ENCODE results near the gene OR6S1. TPM values are rescaled to one million over a fixed set of nuclear protein-coding genes. Genes with fewer than 3 reads are reported as not detected.

OR6S1 gene
- total and polyA plus RNA-seq, 4 experiments from 2014 or later = not detected

DNA sequence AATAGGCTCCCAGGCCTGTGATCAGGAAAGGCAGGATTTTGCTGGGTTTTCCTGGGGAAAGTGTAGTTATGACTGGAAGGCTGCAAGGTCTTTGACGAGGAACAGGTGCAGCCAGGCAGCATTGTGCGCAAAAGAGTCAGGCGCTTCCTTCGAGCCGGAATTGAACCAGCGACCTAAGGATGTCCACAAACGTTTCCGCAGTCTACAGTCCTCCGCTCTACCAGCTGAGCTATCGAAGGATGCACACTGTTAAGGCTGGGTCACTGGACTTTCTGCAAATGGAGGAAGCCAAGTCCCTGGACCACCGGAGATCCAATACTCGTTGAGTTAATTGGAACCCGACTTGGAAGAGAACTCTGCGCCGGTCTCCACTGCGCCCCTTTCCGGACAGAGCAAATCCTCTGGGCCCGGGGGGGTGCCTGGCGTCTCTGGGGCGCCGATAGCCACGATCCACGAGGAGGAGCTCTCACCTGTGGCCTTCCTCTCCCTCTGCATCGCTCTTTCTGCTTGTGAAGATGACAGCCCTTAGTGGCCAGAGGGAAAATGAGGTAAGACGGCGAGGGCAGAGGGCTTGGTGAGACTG lies 18.4 kb upstream of the OR6S1 start:
- no peak overlapping the region for H3K27ac ChIP-seq (ENCODE audit: low read depth, low read length)
- H3K27me3 ChIP-seq (ENCODE audit: insufficient read depth, low read length) = no peaks in the 10 kb centered on the region
- H3K9me3 Mint-ChIP-seq = no peaks in the 10 kb centered on the region
- H3K36me3 Mint-ChIP-seq = no peaks in the 10 kb centered on the region
- ChIA-PET POLR2A (ENCODE audit: partially characterized antibody) (interaction anchor here (0.9 kb wide), 1 partner anchor 22 kb away, joined by 4 read pairs; no protein-coding TSS in a partner anchor), CTCF (ENCODE audit: partially characterized antibody) (interaction anchor here (0.9 to 11.5 kb wide), 3 partner anchors 10 to 317 kb away, joined by 4 to 349 read pairs (median 17); partner anchors contain the start of genes ANG, PARP2 and RNASE4)
- peaks cover 28% of the 10 kb centered on the region for H3K4me1 ChIP-seq (ENCODE audit: insufficient read depth, low read length)
- H3K27ac Mint-ChIP-seq = no peak overlapping the region
- DNase-seq = no peak
- peaks cover 23 to 31% (median 24%) of the 10 kb centered on the region in 4 donors for H3K4me1 Mint-ChIP-seq
- no peak overlapping the region for H3K4me3 ChIP-seq (ENCODE audit: low read length in 2 of 2)
- H3K4me3 Mint-ChIP-seq = no peak overlapping the region
- no peaks in the 10 kb centered on the region for H3K36me3 ChIP-seq (ENCODE audit: insufficient read depth, low read length)
- no peaks in the 10 kb centered on the region for H3K9me3 ChIP-seq (ENCODE audit: control insufficient read depth in 1 of 2, low read length in 2 of 2)
- intact Hi-C loops (cut with micrococcal nuclease) = no loop called here
- peaks cover 27 to 29% of the 10 kb centered on the region in 2 donors for H3K27me3 Mint-ChIP-seq

DNA sequence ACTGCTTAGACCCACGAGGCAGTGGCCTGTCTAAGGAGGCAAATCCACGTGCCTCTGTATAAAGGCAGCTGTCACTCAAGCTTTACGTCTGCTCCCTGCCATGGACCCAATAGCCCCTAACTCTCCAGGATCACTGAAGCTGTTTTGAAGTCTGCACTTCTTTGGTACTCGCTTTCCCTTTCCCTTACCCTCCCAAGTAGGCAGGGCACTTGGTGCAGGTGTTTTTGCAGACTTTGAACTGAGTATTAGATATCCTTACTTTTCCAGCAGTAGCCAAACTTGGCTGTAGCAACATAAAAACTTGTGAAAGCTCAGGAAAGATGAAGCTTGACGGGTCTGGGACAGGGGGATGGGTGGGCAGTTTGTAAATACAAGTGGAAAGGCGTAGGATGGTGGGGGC lies 17.8 kb upstream of the OR6S1 start:
- H3K9me3 ChIP-seq (ENCODE audit: control insufficient read depth in 1 of 2, low read length in 2 of 2) = no peaks in the 10 kb centered on the region
- peaks cover 28% of the 10 kb centered on the region for H3K4me1 ChIP-seq (ENCODE audit: insufficient read depth, low read length)
- intact Hi-C loops (cut with micrococcal nuclease) = no loop called here
- Mint-ChIP-seq H3K4me1 (peaks cover 25 to 33% (median 25%) of the 10 kb centered on the region in 4 donors), H3K4me3 (no peak overlapping the region), H3K27me3 (peaks cover 29 to 30% of the 10 kb centered on the region in 2 donors), H3K36me3 (no peaks in the 10 kb centered on the region), H3K27ac (no peak overlapping the region), H3K9me3 (no peaks in the 10 kb centered on the region)
- H3K27ac ChIP-seq (ENCODE audit: low read depth, low read length) = no peak overlapping the region
- no peaks in the 10 kb centered on the region for H3K36me3 ChIP-seq (ENCODE audit: insufficient read depth, low read length)
- no peak for DNase-seq
- no peaks in the 10 kb centered on the region for H3K27me3 ChIP-seq (ENCODE audit: insufficient read depth, low read length)
- ChIA-PET CTCF (ENCODE audit: partially characterized antibody) (interaction anchor here (0.9 to 11.5 kb wide), 4 partner anchors 10 to 316 kb away, joined by 4 to 349 read pairs (median 10); partner anchors contain the start of genes ANG, PARP2 and RNASE4), POLR2A (ENCODE audit: partially characterized antibody) (interaction anchor here (0.9 kb wide), 1 partner anchor 22 kb away, joined by 4 read pairs; no protein-coding TSS in a partner anchor)
- no peak overlapping the region for H3K4me3 ChIP-seq (ENCODE audit: low read length in 2 of 2)

DNA sequence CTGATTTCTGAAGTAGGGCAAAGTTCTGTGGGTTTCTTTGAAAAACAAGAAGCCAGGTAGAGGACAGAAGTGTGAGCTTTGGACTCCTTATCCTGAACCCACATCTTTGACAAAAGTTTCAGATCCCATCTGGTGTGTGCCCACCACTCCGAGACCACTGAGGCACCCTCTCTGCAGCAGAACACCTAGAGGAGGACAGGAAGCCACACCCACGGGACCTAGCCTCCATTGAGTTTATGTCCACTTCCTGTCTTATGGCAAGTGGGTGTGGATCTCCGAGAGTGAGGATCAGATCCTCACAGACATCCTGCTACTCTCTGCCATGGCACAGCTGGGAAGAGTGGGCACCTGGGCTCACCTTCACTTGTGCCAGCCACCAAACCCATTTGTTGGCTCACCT lies 16.8 kb upstream of the OR6S1 start:
- H3K4me3 ChIP-seq (ENCODE audit: low read length in 2 of 2) = no peak overlapping the region
- CTCF ChIA-PET (ENCODE audit: partially characterized antibody) = interaction anchor here (1.0 to 11.5 kb wide), 5 partner anchors 11 to 42 kb away, joined by 3 to 349 read pairs (median 5); partner anchors contain the start of genes ANG and RNASE4
- H3K27ac Mint-ChIP-seq = no peak overlapping the region
- no peaks in the 10 kb centered on the region for H3K36me3 Mint-ChIP-seq
- H3K27me3 ChIP-seq (ENCODE audit: insufficient read depth, low read length) = peaks cover 8% of the 10 kb centered on the region
- no peaks in the 10 kb centered on the region for H3K36me3 ChIP-seq (ENCODE audit: insufficient read depth, low read length)
- no peak overlapping the region for H3K27ac ChIP-seq (ENCODE audit: low read depth, low read length)
- POLR2A ChIA-PET (ENCODE audit: partially characterized antibody) = interaction anchor here (1.6 to 2.0 kb wide), 2 partner anchors 23 to 25 kb away, joined by 9 to 12 read pairs; no protein-coding TSS in a partner anchor
- peak overlapping the region in 1 of 8 donors; percentile 64 for H3K4me3 Mint-ChIP-seq
- no peaks in the 10 kb centered on the region for H3K9me3 Mint-ChIP-seq
- peaks cover 35 to 39% of the 10 kb centered on the region in 2 donors for H3K27me3 Mint-ChIP-seq
- H3K4me1 ChIP-seq (ENCODE audit: insufficient read depth, low read length) = peaks cover 33% of the 10 kb centered on the region
- no peaks in the 10 kb centered on the region for H3K9me3 ChIP-seq (ENCODE audit: control insufficient read depth in 1 of 2, low read length in 2 of 2)
- intact Hi-C loops (cut with micrococcal nuclease) = no loop called here
- peaks cover 26 to 35% (median 28%) of the 10 kb centered on the region in 4 donors for H3K4me1 Mint-ChIP-seq
- no peak for DNase-seq

DNA sequence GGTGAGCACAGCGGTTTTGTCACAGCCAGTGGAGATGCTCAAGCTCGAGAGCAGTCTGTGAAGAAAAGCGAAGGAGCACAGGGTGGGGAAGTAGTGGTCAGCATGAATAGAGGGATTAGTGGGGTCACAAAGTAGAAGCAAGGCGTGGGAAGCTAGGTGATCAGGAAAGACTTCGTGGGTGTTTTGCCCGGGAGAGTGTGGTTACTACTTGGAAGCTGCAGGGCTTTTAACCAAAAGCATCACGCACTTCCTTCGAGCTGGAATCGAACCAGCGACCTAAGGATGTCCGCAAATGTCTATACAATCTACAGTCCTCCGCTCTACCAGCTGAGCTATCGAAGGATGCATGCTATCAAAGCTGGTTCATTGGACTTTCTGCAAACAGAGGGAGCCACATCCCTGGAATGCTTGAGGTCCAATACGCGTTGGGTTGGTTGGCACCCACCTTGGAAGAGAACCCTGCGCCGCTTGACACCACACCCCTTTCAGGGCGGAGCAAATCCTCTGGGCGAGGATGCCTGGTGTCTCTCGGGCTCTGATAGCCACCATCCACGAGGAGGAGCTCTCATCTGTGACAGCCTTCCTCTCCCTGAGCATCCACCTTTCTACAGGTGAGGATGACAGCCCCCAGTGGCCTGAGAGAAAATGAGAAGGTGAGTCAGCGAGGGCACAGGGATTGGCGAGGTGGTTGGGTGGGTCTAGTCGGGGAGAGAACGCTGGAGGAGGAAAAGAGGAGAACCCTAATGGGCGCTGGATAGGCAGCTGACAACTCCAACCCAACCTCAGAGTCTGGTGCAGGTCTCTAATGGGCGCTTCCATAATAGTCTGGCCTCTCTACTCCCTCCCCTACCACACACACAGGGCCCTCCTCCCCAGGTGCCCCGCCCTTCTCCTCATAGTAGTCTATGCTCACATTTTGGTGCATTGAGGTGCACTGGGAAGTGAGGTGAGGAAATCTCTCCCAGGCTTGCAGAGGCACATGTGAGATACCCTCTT lies 16.0 kb upstream of the OR6S1 start:
- Histone ChIP-seq H3K4me1 (ENCODE audit: insufficient read depth, low read length) (peaks cover 32% of the 10 kb centered on the region), H3K27me3 (ENCODE audit: insufficient read depth, low read length) (peaks cover 14% of the 10 kb centered on the region), H3K36me3 (ENCODE audit: insufficient read depth, low read length) (no peaks in the 10 kb centered on the region), H3K4me3 (ENCODE audit: low read length in 2 of 2) (no peak overlapping the region), H3K9me3 (ENCODE audit: control insufficient read depth in 1 of 2, low read length in 2 of 2) (no peaks in the 10 kb centered on the region), H3K27ac (ENCODE audit: low read depth, low read length) (no peak overlapping the region)
- H3K27me3 Mint-ChIP-seq = peaks cover 38 to 45% of the 10 kb centered on the region in 2 donors
- no peaks in the 10 kb centered on the region for H3K9me3 Mint-ChIP-seq
- peak in 3 of 5 donors; percentile 15 to 19 (median 19) for DNase-seq
- intact Hi-C loops (cut with micrococcal nuclease) = no loop called here
- CTCF ChIA-PET (ENCODE audit: partially characterized antibody) = interaction anchor here (0.7 to 11.5 kb wide), 9 partner anchors 12 to 330 kb away, joined by 3 to 349 read pairs (median 4); partner anchors contain the start of genes ANG and RNASE4
- no peak overlapping the region for H3K27ac Mint-ChIP-seq
- peak overlapping the region in 3 of 8 donors; percentile 5 to 64 (median 22) for H3K4me3 Mint-ChIP-seq
- peaks cover 26 to 34% (median 28%) of the 10 kb centered on the region in 4 donors for H3K4me1 Mint-ChIP-seq
- POLR2A ChIA-PET (ENCODE audit: partially characterized antibody) = interaction anchor here (0.8 to 2.0 kb wide), 4 partner anchors 24 to 45 kb away, joined by 3 to 12 read pairs (median 6); no protein-coding TSS in a partner anchor
- no peaks in the 10 kb centered on the region for H3K36me3 Mint-ChIP-seq

DNA sequence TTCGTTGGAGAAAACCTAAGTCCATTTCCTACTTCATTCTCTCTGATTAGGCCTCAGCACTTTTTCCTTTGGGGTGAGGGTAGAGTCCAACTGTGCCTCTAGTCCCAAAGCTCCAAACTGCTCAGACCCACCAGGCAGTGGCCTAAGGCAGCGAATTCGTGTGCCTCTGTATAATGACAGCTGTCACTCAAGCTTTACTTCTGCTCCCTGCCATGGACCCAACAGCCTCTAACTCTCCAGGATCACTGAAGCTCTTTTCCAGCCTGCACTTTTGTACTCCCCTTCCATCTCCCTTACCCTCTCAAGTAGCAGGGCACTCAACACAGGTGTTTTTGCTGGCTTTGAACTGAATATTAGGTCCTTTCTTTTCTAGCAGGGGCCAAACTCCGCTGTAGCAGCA lies 14.8 kb upstream of the OR6S1 start:
- Mint-ChIP-seq H3K4me3 (no peak overlapping the region), H3K9me3 (no peaks in the 10 kb centered on the region), H3K27me3 (peaks cover 47 to 53% of the 10 kb centered on the region in 2 donors), H3K27ac (no peak overlapping the region), H3K36me3 (no peaks in the 10 kb centered on the region), H3K4me1 (peaks cover 23 to 29% (median 25%) of the 10 kb centered on the region in 4 donors)
- Histone ChIP-seq H3K27me3 (ENCODE audit: insufficient read depth, low read length) (peaks cover 25% of the 10 kb centered on the region), H3K4me3 (ENCODE audit: low read length in 2 of 2) (no peak overlapping the region), H3K9me3 (ENCODE audit: control insufficient read depth in 1 of 2, low read length in 2 of 2) (no peaks in the 10 kb centered on the region), H3K36me3 (ENCODE audit: insufficient read depth, low read length) (no peaks in the 10 kb centered on the region), H3K27ac (ENCODE audit: low read depth, low read length) (no peak overlapping the region), H3K4me1 (ENCODE audit: insufficient read depth, low read length) (peaks cover 28% of the 10 kb centered on the region)
- POLR2A ChIA-PET (ENCODE audit: partially characterized antibody) = interaction anchor here (0.9 to 1.6 kb wide), 2 partner anchors 25 to 43 kb away, joined by 4 to 12 read pairs; no protein-coding TSS in a partner anchor
- no peak for DNase-seq
- CTCF ChIA-PET (ENCODE audit: partially characterized antibody) = interaction anchor here (0.6 to 11.5 kb wide), 3 partner anchors 16 to 34 kb away, joined by 3 to 349 read pairs (median 3); partner anchors contain the start of genes ANG and RNASE4
- intact Hi-C loops (cut with micrococcal nuclease) = no loop called here

DNA sequence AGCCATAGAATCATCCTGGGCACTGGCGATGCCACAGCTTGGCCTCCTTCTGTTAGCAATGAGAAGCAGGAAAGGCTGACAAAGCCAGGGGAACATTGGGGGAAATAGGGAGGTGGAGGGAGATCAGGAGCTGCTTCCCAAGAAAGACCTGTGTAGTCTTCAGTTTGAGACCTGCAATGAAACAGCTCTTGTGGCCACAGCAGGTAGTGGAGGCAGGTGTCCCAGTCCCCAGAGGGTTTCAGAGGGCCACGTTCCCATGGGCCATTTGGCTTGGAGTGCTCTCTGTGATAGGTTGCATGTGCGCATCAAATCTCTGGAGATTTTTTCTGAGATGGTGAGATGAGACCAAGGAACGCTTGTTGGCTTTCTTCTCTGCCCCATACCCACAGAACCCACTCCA lies 14.4 kb upstream of the OR6S1 start:
- Mint-ChIP-seq H3K36me3 (no peaks in the 10 kb centered on the region), H3K27me3 (peaks cover 47 to 55% of the 10 kb centered on the region in 2 donors), H3K4me1 (peaks cover 23 to 29% (median 25%) of the 10 kb centered on the region in 4 donors), H3K27ac (no peak overlapping the region), H3K9me3 (no peaks in the 10 kb centered on the region), H3K4me3 (no peak overlapping the region)
- H3K36me3 ChIP-seq (ENCODE audit: insufficient read depth, low read length) = no peaks in the 10 kb centered on the region
- POLR2A ChIA-PET (ENCODE audit: partially characterized antibody) = interaction anchor here (0.7 kb wide), 1 partner anchor 26 kb away, joined by 4 read pairs; no protein-coding TSS in a partner anchor
- intact Hi-C loops (cut with micrococcal nuclease) = no loop called here
- no peak for DNase-seq
- no peaks in the 10 kb centered on the region for H3K9me3 ChIP-seq (ENCODE audit: control insufficient read depth in 1 of 2, low read length in 2 of 2)
- no peak overlapping the region for H3K4me3 ChIP-seq (ENCODE audit: low read length in 2 of 2)
- peaks cover 28% of the 10 kb centered on the region for H3K4me1 ChIP-seq (ENCODE audit: insufficient read depth, low read length)
- H3K27me3 ChIP-seq (ENCODE audit: insufficient read depth, low read length) = peaks cover 26% of the 10 kb centered on the region
- H3K27ac ChIP-seq (ENCODE audit: low read depth, low read length) = no peak overlapping the region
- CTCF ChIA-PET (ENCODE audit: partially characterized antibody) = interaction anchor here (0.6 to 11.5 kb wide), 2 partner anchors 16 to 32 kb away, joined by 3 to 349 read pairs; partner anchors contain the start of genes ANG and RNASE4
